ENCODE data around the gene RNF115.
"Not testable (repeated sequence)": the region's sequence is repeated elsewhere in the genome, so short reads cannot be mapped to it uniquely, and the experiment has no call there.

Gene RNF115

DNA sequence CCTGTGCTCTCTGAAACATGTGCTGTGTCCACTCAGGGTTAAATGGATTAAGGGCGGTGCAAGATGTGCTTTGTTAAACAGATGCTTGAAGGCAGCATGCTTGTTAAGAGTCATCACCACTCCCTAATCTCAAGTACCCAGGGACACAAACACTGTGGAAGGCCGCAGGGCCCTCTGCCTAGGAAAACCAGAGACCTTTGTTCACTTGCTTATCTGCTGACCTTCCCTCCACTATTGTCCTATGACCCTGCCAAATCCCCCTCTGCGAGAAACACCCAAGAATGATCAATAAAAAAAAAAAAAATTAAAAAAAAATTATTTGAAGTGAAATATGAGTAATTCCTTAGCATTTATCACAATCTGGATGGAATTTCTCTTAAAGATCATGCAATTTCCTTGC is 58.8 kb downstream of the RNF115 start:
- Histone ChIP-seq H3K9me3 (replicated peaks in 1 of 11) (peaks cover 60 to 74% (median 71%) of the 10 kb centered on the region in 11 experiments), H3K36me3 (peaks cover 68 to 81% (median 77%) of the 10 kb centered on the region in 11 experiments)
- not testable (repeated sequence) for H3K27ac ChIP-seq

DNA sequence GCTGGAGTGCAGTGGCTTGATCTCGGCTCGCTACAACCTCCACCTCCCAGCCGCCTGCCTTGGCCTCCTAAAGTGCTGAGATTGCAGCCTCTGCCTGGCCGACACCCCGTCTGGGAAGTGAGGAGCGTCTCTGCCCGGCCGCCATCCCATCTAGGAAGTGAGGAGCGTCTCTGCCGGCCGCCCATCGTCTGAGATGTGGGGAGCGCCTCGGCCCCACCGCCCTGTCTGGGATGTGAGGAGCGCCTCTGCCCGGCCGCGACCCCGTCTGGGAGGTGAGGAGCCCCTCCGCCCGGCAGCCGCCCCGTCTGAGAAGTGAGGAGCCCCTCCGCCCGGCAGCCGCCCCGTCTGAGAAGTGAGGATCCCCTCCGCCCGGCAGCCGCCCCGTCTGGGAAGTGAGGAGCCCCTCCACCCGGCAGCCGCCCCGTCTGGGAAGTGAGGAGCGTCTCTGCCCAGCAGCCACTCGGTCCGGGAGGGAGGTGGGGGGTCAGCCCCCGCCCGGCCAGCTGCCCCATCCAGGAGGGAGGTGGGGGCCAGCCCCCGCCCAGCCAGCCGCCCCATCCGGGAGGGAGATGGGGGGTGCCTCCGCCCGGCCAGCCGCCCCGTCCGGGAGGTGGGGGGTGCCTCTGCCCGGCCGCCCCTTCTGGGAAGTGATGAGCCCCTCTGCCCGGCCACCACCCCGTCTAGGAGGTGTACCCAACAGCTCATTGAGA is 59.5 kb downstream of the RNF115 start:
- not testable (repeated sequence) for H3K27ac ChIP-seq, H3K27me3 ChIP-seq, H3K4me1 ChIP-seq, H3K4me3 ChIP-seq, H3K9ac ChIP-seq, H3K4me2 ChIP-seq, H4K20me1 ChIP-seq
- H3K36me3 ChIP-seq = peaks cover 68 to 81% (median 78%) of the 10 kb centered on the region in 11 experiments
- H3K9me3 ChIP-seq (replicated peaks in 1 of 11) = peaks cover 63 to 81% (median 76%) of the 10 kb centered on the region in 11 experiments

More for the DNA sequence above, 58.8 kb downstream of the RNF115 start:
- H3K27me3 ChIP-seq, H3K4me1 ChIP-seq, H4K20me1 ChIP-seq, H3K9ac ChIP-seq, H3K4me3 ChIP-seq, H3K4me2 ChIP-seq: not testable (repeated sequence)

DNA sequence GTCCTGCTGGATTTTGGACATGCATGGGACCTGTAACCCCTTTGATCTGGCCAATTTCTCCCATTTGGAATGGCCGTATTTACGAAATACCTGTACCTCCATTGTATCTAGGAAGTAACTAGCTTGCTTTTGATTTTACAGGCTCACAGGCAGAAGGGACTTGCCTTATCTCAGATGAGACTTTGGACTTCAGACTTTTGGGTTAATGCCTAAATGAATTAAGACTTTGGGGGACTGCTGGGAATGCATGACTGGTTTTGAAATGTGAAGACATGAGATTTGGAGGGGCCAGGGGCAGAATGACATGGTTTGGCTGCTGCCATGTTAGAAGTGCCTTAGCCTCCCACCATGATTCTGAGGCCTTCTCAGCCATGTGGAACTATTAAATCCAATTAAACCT is 61.9 kb downstream of the RNF115 start:
- H3K9ac ChIP-seq, H3K4me2 ChIP-seq, H3K4me1 ChIP-seq, H3K27ac ChIP-seq, H3K27me3 ChIP-seq, H4K20me1 ChIP-seq: not testable (repeated sequence)
- Histone ChIP-seq H3K9me3 (replicated peaks in 1 of 11) (peaks cover 52 to 67% (median 61%) of the 10 kb centered on the region in 11 experiments), H3K36me3 (peaks cover 73 to 86% (median 83%) of the 10 kb centered on the region in 11 experiments), H3K4me3 (peak overlapping the region in 4 of 10 experiments; percentile 20 to 36 (median 28); a peak in 3 of 20 replicates)

DNA sequence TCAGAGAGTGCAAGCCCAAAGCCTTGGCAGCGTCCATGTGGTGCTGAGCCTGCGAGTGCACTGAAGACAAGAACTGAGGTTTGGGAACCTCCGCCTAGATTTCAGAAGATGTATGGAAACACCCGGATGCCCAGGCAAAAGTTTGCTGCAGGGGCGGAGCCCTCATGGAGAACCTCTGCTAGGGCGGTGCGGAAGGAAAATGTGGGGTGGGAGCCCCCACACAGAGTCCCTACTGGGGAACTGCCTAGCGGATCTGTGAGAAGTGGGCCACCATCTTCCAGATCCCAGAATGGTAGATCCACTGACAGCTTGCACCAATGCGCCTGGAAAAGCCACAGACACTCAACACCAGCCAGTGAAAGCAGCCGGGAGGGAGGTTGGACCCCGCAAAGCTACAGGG is 62.4 kb downstream of the RNF115 start:
- not testable (repeated sequence) for H3K9ac ChIP-seq, H4K20me1 ChIP-seq, H3K4me1 ChIP-seq, H3K4me2 ChIP-seq, H3K27me3 ChIP-seq, H3K27ac ChIP-seq
- Histone ChIP-seq H3K36me3 (peaks cover 78 to 91% (median 86%) of the 10 kb centered on the region in 11 experiments), H3K4me3 (peak overlapping the region in 5 of 10 experiments; percentile 20 to 42 (median 30); a peak in 5 of 20 replicates), H3K9me3 (replicated peaks in 1 of 11) (peaks cover 50 to 64% (median 58%) of the 10 kb centered on the region in 11 experiments)

DNA sequence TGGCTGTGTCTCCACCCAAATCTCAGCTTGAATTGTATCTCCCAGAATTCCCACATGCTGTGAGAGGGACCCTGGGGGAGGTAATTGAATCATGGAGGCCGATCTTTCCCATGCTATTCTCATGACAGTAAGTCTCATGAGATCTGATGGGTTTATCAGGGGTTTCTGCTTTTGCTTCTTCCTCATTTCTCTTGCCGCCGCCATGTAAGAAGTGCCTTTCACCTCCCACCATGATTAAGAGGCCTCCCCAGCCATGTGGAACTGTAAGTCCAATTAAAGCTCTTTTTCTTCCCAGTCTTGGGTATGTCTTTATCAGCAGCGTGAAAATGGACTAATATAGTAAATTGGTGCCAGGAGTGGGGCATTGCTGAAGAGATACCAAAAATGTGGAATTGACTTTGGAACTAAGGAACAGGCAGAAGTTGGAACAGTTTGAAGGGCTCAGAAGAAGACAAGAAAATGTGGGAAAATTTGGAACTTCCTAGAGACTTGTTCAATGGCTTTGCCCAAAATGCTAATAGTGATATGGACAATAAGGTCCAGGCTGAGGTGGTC is 63.4 kb downstream of the RNF115 start:
- H3K4me2 ChIP-seq, H3K27ac ChIP-seq, H4K20me1 ChIP-seq, H3K9ac ChIP-seq, H3K4me1 ChIP-seq, H3K27me3 ChIP-seq: not testable (repeated sequence)
- H3K36me3 ChIP-seq = peaks cover 79 to 95% (median 90%) of the 10 kb centered on the region in 11 experiments
- peaks cover 48 to 60% (median 54%) of the 10 kb centered on the region in 11 experiments for H3K9me3 ChIP-seq (replicated peaks in 1 of 11)
- peak overlapping the region in 2 of 10 experiments; percentile 15 to 36; a peak in 2 of 20 replicates for H3K4me3 ChIP-seq

DNA sequence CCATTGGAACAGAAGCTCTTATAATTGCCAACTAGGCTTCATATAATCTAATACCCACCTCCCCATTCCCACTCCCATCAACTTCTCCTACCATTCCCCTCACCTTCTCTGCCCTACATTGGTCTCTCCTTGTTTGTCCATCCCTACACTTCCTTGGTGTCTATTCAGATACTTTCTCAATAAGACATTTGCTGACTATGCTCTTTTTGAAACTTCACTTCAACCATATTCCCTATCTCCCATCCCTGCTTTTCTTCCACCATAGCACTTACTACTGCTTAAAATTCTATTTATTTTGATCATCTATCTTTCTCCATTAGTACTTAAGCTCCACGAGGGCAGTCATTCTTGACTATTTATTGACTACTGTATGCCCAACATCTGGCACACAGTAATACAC is 64.2 kb downstream of the RNF115 start:
- H3K4me3 ChIP-seq = no peak overlapping the region
- no peak overlapping the region for H3K9ac ChIP-seq
- H3K27ac ChIP-seq = no peak overlapping the region
- no peak overlapping the region for H3K4me2 ChIP-seq
- no peak for TF ChIP-seq Cebpa-rat (IDR thresholded peaks at IDR 0.05)
- H3K4me1 ChIP-seq = no peaks in the 10 kb centered on the region
- peaks cover 45 to 54% (median 48%) of the 10 kb centered on the region in 11 experiments for H3K9me3 ChIP-seq (replicated peaks in 1 of 11)
- H3K36me3 ChIP-seq = peaks cover 76 to 97% (median 93%) of the 10 kb centered on the region in 11 experiments
- no peaks in the 10 kb centered on the region for H4K20me1 ChIP-seq
- no peaks in the 10 kb centered on the region for H3K27me3 ChIP-seq

DNA sequence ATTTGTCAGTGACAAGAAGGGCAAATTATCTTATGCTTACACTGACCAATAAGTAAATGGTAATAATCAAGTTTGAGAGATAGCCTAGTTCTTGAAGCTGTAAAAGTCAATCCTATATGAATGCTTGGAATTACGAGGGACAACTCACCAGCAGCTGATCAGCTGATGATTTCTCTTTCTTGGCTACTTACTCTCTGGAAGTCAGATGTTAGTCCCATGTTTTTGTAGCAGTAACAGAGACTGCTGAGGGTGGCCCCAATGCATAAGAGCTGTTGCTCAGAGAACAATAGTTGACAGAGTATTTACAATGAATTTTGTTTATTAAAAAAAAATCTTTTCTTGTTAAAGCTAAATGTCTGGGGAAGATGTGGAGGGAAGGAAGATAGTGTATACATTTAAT is 65.3 kb downstream of the RNF115 start:
- Histone ChIP-seq H3K4me3 (no peak overlapping the region), H3K4me2 (no peak overlapping the region), H3K27me3 (no peaks in the 10 kb centered on the region), H3K9ac (no peak overlapping the region), H3K9me3 (replicated peaks in 1 of 11) (peaks cover 37 to 43% (median 39%) of the 10 kb centered on the region in 11 experiments), H3K27ac (no peak overlapping the region), H3K4me1 (no peaks in the 10 kb centered on the region), H3K36me3 (peaks cover 70 to 100% (median 90%) of the 10 kb centered on the region in 11 experiments), H4K20me1 (no peaks in the 10 kb centered on the region; a peak in 1 of 22 replicates)
- TF ChIP-seq Cebpa-rat (IDR thresholded peaks at IDR 0.05) = no peak

DNA sequence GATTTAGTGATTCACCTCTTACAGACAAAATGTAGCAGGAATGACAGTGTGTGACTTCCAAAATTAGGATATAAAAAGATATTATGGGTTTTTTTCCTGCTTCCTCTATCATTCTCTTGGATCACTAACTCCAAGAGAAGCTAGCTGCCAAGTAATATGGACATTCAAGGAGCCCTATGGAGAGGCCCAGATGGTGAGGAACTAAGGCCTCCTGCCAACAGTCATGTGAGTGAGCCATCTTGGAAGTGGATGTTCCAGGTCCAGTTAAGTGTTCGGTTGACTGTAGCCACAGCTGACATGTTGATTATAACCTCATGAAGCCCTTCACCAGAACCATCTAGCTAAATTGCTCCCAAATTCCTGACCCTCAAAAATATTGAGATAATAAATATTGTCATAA is 65.8 kb downstream of the RNF115 start:
- Histone ChIP-seq H3K27ac (no peak overlapping the region), H3K4me3 (no peak overlapping the region), H3K36me3 (peaks cover 68 to 100% (median 90%) of the 10 kb centered on the region in 11 experiments), H4K20me1 (no peaks in the 10 kb centered on the region; a peak in 1 of 22 replicates), H3K27me3 (no peaks in the 10 kb centered on the region), H3K4me2 (no peak overlapping the region), H3K4me1 (no peaks in the 10 kb centered on the region), H3K9ac (no peak overlapping the region), H3K9me3 (replicated peaks in 1 of 11) (peaks cover 32 to 39% (median 35%) of the 10 kb centered on the region in 11 experiments)
- no peak for TF ChIP-seq Cebpa-rat (IDR thresholded peaks at IDR 0.05)

DNA sequence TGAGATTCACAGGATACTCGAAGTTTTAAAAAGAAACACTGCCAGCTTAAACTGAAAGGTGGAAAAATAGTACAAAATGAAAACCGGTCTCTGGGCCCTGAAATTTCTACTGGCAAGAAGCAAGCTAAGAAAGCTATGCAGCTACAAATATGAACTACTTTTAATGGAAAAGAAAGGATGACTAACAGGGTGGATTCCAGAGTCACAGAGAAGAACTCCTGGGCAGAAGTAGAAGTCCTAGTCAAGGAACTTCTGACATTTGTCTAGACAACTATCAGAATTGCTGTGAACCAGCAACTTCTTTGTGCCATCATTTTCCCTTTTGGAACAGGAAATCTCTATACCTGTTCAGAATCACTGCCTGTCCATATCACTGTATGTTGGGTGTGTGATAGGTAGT is 66.5 kb downstream of the RNF115 start:
- Histone ChIP-seq H3K36me3 (peaks cover 66 to 100% (median 90%) of the 10 kb centered on the region in 11 experiments), H3K27me3 (no peaks in the 10 kb centered on the region), H3K4me2 (no peak overlapping the region), H3K27ac (no peak overlapping the region), H3K9me3 (replicated peaks in 1 of 11) (peaks cover 25 to 32% (median 28%) of the 10 kb centered on the region in 11 experiments), H3K4me3 (no peak overlapping the region), H3K9ac (no peak overlapping the region), H3K4me1 (no peaks in the 10 kb centered on the region), H4K20me1 (no peaks in the 10 kb centered on the region; a peak in 1 of 22 replicates)
- no peak for TF ChIP-seq Cebpa-rat (IDR thresholded peaks at IDR 0.05)

Measured in BLaER1 treated with 17β-estradiol and CSF1 and Interleukin-3, amounts not matched to agents 10 nM and 100 nM (cell line).